Mucosa of stomach (tissue), 1 donor: ENCODE results near the gene GLRA3.

Experiments
- H3K27me3 ChIP-seq: one replicate; pipeline ENCODE4 v1.7.0; 2013; ENCODE audit warnings: mild to moderate bottlenecking, low read length; ENCODE audit not compliant: control insufficient read depth, insufficient read depth
- H3K36me3 ChIP-seq: one replicate; pipeline ENCODE4 v1.7.0; 2013; ENCODE audit warnings: low read length; ENCODE audit not compliant: control insufficient read depth, insufficient read depth
- H3K4me1 ChIP-seq: one replicate; pipeline ENCODE4 v1.7.0; 2013; ENCODE audit warnings: mild to moderate bottlenecking, low read length; ENCODE audit not compliant: control insufficient read depth, insufficient read depth
- H3K4me3 ChIP-seq: one replicate; pipeline ENCODE4 v1.7.0; 2013; ENCODE audit warnings: low read length
- H3K9ac ChIP-seq: one replicate; pipeline ENCODE4 v1.7.0; 2013; ENCODE audit warnings: mild to moderate bottlenecking, low read length, moderate library complexity
- H3K9me3 ChIP-seq: one replicate; pipeline ENCODE4 v1.7.0; 2013; ENCODE audit warnings: mild to moderate bottlenecking, low read length, moderate library complexity; ENCODE audit not compliant: control insufficient read depth
- donor health status: Pancreatic carcinoma.

Gene GLRA3

DNA sequence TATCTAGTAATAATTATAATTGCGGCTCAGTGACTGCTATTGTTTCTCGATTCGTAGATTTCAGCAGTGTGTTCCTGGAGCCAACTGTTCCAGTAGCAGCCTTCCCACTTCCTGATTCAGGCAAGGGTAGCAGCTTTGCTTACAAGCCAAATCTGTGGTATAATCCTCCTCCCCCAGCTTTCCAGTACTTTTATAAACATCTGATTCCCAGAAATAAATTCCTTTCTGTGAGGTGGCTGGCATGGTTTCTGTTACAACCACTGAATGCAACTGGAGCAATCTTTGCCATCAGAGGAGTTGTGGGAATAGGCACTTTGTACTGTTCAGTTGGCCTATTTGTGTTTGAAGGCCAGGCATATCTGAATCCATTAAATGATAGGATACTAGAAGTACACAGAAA is 80.0 kb downstream of the GLRA3 start:
- Histone ChIP-seq H3K27me3 (no peaks in the 10 kb centered on the region), H3K9me3 (no peaks in the 10 kb centered on the region), H3K9ac (no peak overlapping the region), H3K4me3 (no peak overlapping the region), H3K4me1 (no peaks in the 10 kb centered on the region), H3K36me3 (no peaks in the 10 kb centered on the region)

DNA sequence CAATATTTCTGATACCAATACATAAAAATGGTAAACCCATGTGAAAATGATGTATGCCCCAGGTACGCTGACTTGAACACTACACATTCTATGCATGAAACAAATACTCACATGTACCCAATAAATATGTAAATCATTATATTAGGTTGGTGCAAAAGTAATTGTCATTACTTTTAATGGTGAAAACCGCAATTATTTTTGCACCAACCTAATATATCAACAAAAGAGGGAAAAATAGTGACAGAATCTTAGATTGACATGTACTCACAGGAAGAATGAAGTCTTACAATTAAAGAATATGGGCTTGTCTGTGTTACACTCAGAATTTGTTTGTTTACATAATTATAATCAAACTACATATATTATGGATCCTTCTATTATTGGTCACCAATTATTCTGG is 82.3 kb downstream of the GLRA3 start:
- Histone ChIP-seq H3K9me3 (no peaks in the 10 kb centered on the region), H3K4me3 (no peak overlapping the region), H3K4me1 (no peaks in the 10 kb centered on the region), H3K9ac (no peak overlapping the region), H3K36me3 (no peaks in the 10 kb centered on the region), H3K27me3 (no peaks in the 10 kb centered on the region)

DNA sequence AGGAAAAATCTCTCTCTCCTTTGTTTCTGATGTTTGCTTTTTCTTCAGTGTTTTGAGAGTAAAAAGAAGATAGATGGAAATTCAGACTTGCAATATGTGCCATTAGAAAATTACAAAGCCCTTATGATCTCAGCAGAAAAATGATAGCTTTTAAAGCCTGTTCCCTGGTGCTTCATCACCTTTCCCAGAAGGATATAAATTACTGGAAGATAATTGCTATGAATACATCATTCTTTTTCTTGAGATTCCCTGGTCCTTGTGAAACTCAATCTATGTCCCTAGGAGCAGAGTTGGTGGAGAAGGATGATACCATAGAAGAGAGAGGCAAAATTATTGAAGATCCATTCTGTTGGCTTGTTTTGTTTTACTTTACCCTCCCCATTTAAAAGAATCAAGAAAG is 86.5 kb downstream of the GLRA3 start:
- no peak overlapping the region for H3K9ac ChIP-seq
- no peaks in the 10 kb centered on the region for H3K9me3 ChIP-seq
- no peaks in the 10 kb centered on the region for H3K27me3 ChIP-seq
- H3K36me3 ChIP-seq: no peaks in the 10 kb centered on the region
- no peak overlapping the region for H3K4me3 ChIP-seq
- no peaks in the 10 kb centered on the region for H3K4me1 ChIP-seq

DNA sequence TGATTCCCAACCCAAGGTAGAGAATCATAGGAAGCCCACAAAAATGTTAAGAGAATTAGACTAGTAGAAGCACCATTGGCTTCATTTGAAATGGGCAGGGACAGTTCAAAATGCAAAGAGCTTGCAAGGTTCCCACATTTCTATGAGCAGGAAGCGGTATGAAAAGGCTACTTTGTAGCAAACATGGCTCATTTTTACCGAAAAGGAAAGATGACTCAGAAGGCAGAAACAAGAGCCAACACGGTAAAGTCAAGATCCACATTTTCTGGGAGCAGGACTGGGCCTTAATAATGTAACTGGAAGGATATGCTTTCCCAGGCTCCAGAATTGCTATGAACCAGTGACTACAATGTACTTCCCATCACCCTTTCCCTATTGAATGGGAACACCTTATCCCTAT is 89.5 kb downstream of the GLRA3 start:
- H3K9ac ChIP-seq: no peak overlapping the region
- no peak overlapping the region for H3K4me3 ChIP-seq
- H3K27me3 ChIP-seq: no peaks in the 10 kb centered on the region
- no peaks in the 10 kb centered on the region for H3K36me3 ChIP-seq
- no peaks in the 10 kb centered on the region for H3K4me1 ChIP-seq
- H3K9me3 ChIP-seq: no peaks in the 10 kb centered on the region

DNA sequence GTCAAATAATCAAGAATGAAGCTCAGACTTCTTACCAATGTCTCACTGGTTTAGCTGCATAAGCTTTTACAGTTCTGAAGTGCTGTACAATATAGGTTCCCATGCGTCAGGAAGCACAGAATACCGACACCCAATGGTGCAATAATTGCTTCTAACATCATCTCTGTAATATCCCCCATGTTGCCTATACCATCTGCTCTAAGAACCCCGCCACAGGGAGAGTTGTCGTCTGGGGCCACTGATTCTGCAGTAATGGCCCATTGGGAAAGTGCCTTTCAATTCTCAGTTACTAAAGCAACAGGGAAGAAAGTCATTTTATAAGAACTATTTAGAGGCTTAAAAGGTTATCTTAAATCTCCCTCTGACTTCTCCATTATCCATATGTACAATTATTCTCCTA is 94.9 kb downstream of the GLRA3 start:
- Histone ChIP-seq H3K27me3 (no peaks in the 10 kb centered on the region), H3K9ac (no peak overlapping the region), H3K4me1 (no peaks in the 10 kb centered on the region), H3K4me3 (no peak overlapping the region), H3K9me3 (no peaks in the 10 kb centered on the region), H3K36me3 (no peaks in the 10 kb centered on the region)

DNA sequence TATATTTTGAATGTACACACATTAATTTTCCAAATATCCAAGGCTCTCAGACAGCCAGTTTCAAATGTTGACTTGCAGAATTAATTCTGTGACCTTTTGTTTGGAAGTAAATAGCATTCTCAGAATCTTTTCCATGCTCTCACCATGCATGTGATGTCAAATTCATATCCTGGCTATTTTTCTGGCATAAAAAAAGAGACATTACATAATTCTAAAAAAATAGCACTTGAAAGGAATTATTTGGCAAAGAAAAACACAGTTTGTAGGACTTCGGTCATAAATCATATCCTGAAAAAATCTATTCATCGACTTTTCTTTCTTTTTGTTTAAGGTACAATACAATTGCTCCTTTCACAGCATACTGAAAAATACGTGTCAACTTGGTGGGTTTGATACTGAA is 111.2 kb downstream of the GLRA3 start:
- Histone ChIP-seq H3K27me3 (no peaks in the 10 kb centered on the region), H3K36me3 (no peaks in the 10 kb centered on the region), H3K4me1 (no peaks in the 10 kb centered on the region), H3K4me3 (no peak overlapping the region), H3K9ac (no peak overlapping the region), H3K9me3 (no peaks in the 10 kb centered on the region)

DNA sequence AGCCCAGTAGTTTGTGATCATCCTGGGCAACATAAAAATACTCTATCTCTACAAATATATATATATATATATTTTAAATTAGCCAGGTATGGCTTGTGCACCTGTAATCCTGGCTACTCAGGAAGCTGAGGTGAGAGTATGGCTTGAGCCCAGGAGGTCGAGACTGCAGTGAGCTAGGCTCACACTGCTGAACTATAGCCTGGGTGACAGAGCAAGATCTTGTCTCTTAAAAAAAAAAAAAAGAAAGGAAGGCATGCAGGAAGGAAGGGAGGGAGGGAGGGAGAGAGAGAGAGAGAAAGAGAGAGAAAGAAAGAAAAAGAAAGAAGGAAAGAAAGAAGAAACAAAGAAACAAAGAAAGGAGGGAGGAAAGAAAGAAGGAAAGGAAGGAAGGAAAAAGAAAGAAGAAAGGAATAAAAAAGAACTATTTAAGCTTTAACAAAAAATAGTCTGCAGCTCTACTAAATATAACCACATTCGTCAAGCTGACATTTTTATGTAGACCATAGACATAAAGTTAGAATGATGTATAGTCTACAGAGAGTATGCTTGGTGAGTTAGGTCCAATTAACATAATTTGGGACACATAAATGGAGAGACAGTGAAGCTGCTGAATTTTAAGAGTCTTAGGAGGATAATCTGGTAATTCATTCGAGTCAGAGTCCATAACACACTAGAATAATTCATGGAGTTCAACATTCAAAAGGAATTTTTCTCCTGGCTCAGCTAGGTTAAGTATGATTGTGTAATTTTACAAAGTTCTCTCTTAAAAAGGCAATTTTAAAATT is 111.9 kb downstream of the GLRA3 start:
- Histone ChIP-seq H3K36me3 (no peaks in the 10 kb centered on the region), H3K4me3 (no peak overlapping the region), H3K27me3 (no peaks in the 10 kb centered on the region), H3K9ac (no peak overlapping the region), H3K4me1 (no peaks in the 10 kb centered on the region), H3K9me3 (no peaks in the 10 kb centered on the region)

DNA sequence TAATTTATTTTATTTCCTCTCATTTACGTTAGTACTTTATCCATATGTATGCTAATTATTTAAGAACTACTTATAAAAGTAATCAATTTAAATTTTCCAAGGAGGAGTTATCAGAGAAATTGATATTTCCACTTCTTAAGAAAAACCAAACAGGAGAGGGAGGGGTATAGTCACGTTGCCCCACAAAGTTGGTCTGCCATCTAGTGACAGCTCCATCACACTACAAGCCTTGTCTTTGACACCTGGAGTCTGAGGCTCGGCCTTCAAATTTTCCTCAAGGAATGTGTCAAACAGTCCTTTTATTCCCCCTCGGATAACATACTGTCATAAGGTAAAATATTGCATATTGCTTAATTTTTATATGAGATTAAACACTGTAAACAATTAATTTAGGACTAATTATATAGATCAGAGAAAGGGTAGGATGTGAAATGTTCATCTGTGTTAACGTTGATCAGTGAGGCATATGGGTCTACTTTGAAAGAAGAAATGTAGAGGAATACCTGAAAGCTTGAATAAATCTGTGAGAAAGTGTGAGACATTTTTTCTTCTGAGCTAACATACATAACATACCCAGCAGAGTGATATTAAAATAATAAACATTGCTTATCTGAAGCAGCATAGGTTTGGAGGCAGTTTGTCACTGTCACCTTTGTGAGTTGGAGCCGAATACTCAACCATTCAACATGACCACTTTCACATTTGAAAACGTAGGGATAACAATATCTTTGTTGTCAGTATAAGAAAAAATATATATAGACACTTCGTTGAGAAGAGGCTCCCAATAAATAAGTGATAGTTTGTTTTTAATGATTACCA is 114.4 kb downstream of the GLRA3 start:
- Histone ChIP-seq H3K36me3 (no peaks in the 10 kb centered on the region), H3K27me3 (no peaks in the 10 kb centered on the region), H3K9me3 (no peaks in the 10 kb centered on the region), H3K4me3 (no peak overlapping the region), H3K4me1 (no peaks in the 10 kb centered on the region), H3K9ac (no peak overlapping the region)

DNA sequence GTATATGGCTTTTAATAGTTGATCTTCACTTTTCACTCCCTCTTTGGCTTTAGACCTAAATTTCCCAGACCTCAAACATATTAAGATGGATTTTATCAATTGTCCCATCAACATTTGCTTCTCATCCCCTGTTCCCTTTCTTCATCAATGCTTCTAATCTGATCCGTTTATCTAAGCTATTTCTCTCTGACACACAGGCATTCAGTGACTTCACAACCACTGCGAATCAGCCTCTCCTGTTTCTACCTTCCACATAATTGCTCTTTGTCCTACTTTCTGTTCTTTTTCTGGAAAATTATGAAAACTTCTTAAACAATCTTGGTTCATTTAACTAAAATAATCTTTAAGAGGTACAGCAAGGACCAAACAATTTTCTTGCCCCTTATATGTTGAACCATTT is 115.2 kb downstream of the GLRA3 start:
- Histone ChIP-seq H3K4me1 (no peaks in the 10 kb centered on the region), H3K36me3 (no peaks in the 10 kb centered on the region), H3K9me3 (no peaks in the 10 kb centered on the region), H3K9ac (no peak overlapping the region), H3K27me3 (no peaks in the 10 kb centered on the region), H3K4me3 (no peak overlapping the region)

DNA sequence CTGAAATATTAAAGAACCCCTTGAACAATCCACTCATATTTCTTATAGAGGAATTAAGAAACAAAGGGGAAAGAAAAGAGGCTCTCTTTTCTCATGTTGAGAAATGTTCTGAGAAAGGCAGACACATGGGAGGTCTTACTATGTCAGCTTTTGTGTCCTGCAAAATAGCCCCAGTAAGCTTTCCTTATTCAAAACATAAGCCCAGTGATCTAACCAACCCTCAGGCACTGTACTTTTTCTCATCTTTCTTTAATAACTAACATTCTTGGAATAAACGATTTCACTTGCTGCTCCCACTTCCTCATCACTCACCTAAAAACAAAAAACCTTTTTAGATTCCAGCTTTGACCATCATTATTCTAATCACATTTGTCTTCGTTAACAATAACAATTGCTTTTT is 115.9 kb downstream of the GLRA3 start:
- H3K9ac ChIP-seq: no peak overlapping the region
- no peaks in the 10 kb centered on the region for H3K36me3 ChIP-seq
- no peaks in the 10 kb centered on the region for H3K9me3 ChIP-seq
- H3K4me3 ChIP-seq: no peak overlapping the region
- H3K4me1 ChIP-seq: no peaks in the 10 kb centered on the region
- no peaks in the 10 kb centered on the region for H3K27me3 ChIP-seq

DNA sequence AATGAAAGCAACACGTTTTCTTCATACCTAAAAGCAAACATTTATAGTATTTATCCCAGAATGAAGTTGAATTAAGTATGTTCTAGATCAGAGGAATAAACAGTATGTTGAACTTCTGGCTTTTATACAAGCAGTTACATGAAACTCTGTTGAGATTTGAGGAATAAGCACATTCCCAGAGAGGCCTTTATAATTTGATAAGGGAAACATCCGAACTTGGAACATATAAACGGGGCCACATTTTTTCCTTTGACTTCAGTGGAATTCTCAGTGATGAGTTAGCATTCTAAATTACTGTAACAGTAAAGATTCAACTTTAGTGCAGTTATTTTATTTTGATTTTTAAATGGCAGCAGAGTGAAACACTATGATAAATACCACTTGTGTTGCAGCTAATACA is 119.5 kb downstream of the GLRA3 start:
- H3K9ac ChIP-seq: no peak overlapping the region
- H3K36me3 ChIP-seq: no peaks in the 10 kb centered on the region
- H3K9me3 ChIP-seq: no peaks in the 10 kb centered on the region
- no peaks in the 10 kb centered on the region for H3K4me1 ChIP-seq
- H3K4me3 ChIP-seq: no peak overlapping the region
- H3K27me3 ChIP-seq: no peaks in the 10 kb centered on the region

DNA sequence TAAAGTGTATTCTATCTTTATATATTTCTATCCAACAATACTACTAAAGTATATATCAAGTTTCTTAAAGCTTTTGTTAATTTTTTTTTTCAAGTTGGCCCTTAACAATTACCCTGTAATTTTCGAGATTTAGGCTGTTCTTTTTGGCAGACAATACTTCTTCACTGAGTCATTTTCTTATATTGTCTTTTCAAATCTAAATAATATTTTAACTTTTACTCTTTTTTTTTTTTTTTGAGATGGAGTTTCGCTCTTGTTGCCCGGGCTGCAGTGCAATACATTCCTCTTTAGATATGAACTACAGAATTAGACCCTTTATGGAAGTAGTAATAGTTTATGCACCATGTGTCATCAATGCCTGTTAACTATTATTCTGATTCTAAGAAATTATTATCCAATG is 120.7 kb downstream of the GLRA3 start:
- no peak overlapping the region for H3K4me3 ChIP-seq
- no peaks in the 10 kb centered on the region for H3K4me1 ChIP-seq
- H3K36me3 ChIP-seq: no peaks in the 10 kb centered on the region
- no peaks in the 10 kb centered on the region for H3K9me3 ChIP-seq
- H3K9ac ChIP-seq: no peak overlapping the region
- H3K27me3 ChIP-seq: no peaks in the 10 kb centered on the region
